ENCODE results near the gene SLC39A11.

SLC39A11 gene

GRCh38 chr17:72953621-72954020, 138.9 kb downstream of the SLC39A11 start:
- Mint-ChIP-seq H3K4me1 (peaks cover 15% of the 10 kb centered on the region), H3K4me3 (no peak overlapping the region)
- TF ChIP-seq CTCF (IDR thresholded peaks at IDR 0.05) = no peak

GRCh38 chr17:72952641-72953315, 139.7 kb downstream of the SLC39A11 start:
- Mint-ChIP-seq H3K27me3 (ENCODE audit: low read depth, poor library complexity) (peaks cover 14% of the 10 kb centered on the region), H3K27ac (no peak overlapping the region), H3K36me3 (ENCODE audit: low read depth) (no peaks in the 10 kb centered on the region), H3K9me3 (no peaks in the 10 kb centered on the region), H3K4me1 (peaks cover 15% of the 10 kb centered on the region), H3K4me3 (no peak overlapping the region)
- no peak for TF ChIP-seq CTCF (IDR thresholded peaks at IDR 0.05)
- no peak for DNase-seq

More at GRCh38 chr17:72953621-72954020, 138.9 kb downstream of the SLC39A11 start:
- no peak for DNase-seq
- no peak overlapping the region for H3K27ac Mint-ChIP-seq
- no peaks in the 10 kb centered on the region for H3K36me3 Mint-ChIP-seq (ENCODE audit: low read depth)
- peaks cover 14% of the 10 kb centered on the region for H3K27me3 Mint-ChIP-seq (ENCODE audit: low read depth, poor library complexity)
- H3K9me3 Mint-ChIP-seq = no peaks in the 10 kb centered on the region

- H3K27me3 Mint-ChIP-seq (ENCODE audit: low read depth, poor library complexity) = peaks cover 14% of the 10 kb centered on the region
These were observed 140.3 kb downstream of the SLC39A11 start for GRCh38 chr17:72952220-72952619.

GRCh38 chr17:72950242-72950931, 142.1 kb downstream of the SLC39A11 start:
- no peak for DNase-seq
- Mint-ChIP-seq H3K36me3 (ENCODE audit: low read depth) (no peaks in the 10 kb centered on the region), H3K27me3 (ENCODE audit: low read depth, poor library complexity) (peaks cover 14% of the 10 kb centered on the region), H3K4me3 (no peak overlapping the region), H3K9me3 (no peaks in the 10 kb centered on the region), H3K27ac (no peak overlapping the region), H3K4me1 (peaks cover 31% of the 10 kb centered on the region)
- TF ChIP-seq CTCF (IDR thresholded peaks at IDR 0.05) = no peak

More at GRCh38 chr17:72952220-72952619, 140.3 kb downstream of the SLC39A11 start:
- Mint-ChIP-seq H3K27ac (no peak overlapping the region), H3K36me3 (ENCODE audit: low read depth) (no peaks in the 10 kb centered on the region), H3K4me1 (peaks cover 15% of the 10 kb centered on the region), H3K9me3 (no peaks in the 10 kb centered on the region), H3K4me3 (no peak overlapping the region)
- DNase-seq = no peak
- no peak for TF ChIP-seq CTCF (IDR thresholded peaks at IDR 0.05)

- Mint-ChIP-seq H3K9me3 (no peaks in the 10 kb centered on the region), H3K27me3 (ENCODE audit: low read depth, poor library complexity) (peaks cover 14% of the 10 kb centered on the region), H3K36me3 (ENCODE audit: low read depth) (no peaks in the 10 kb centered on the region), H3K27ac (no peak overlapping the region), H3K4me3 (no peak overlapping the region), H3K4me1 (peaks cover 32% of the 10 kb centered on the region)
- no peak for TF ChIP-seq CTCF (IDR thresholded peaks at IDR 0.05)
- DNase-seq = no peak
These were observed 144.4 kb downstream of the SLC39A11 start for GRCh38 chr17:72948115-72948514.
